HepG2 (cell line): ENCODE measurements around the gene ADPRM. TPM values are rescaled to one million over a fixed set of nuclear protein-coding genes. Genes with fewer than 3 reads are reported as not detected.

ENCODE experiments used
- ATAC-seq: fragments of 200-7000 bp; cut with Tn5 transposase; 3 replicates; pipeline ENCODE4 v1.9.1; 2020; ENCODE audit warnings: mild to moderate bottlenecking, moderate library complexity
- BruUV-seq: library from RNA; stranded (reverse); fragments of 400-500 nt; replicated peaks from 2 replicates; lab custom pipeline; 2021; lab: Mats Ljungman, UMichigan
- CTCF ChIA-PET: fragments of 300-600 bp; formaldehyde crosslinking; extraction: SDS; loops from one replicate; lab custom pipeline; 2021; ENCODE audit warnings: low total read pairs, inconsistent platforms, low intra/inter-chr PET ratio; lab: Yijun Ruan, JAX
- POLR2A ChIA-PET: fragments of 350-600 bp; sonication (Branson Sonifier 250); formaldehyde crosslinking; loops from one replicate; lab custom pipeline; 2020; ENCODE audit warnings: antibody characterized with exemption, inconsistent platforms; lab: Yijun Ruan, JAX
- DNase-seq: peaks from one replicate; pipeline ENCODE4 v3.0.0-alpha.2; 2015; ENCODE audit warnings: low spot score
- FAIRE-seq: peaks from 3 replicates; lab custom pipeline; 2011; peaks lifted over from hg19 to GRCh38; lab: Jason Lieb, UNC
- H2AFZ ChIP-seq: one replicate; pipeline ENCODE4 v1.6.1; 2011; ENCODE audit warnings: low read length, inconsistent platforms
- H3K27ac ChIP-seq: fragments of 300-600 bp; 3 replicates; pipeline ENCODE4 v1.8.0; 2011; ENCODE audit warnings: mixed run types, mild to moderate bottlenecking, mixed read lengths, low read length, inconsistent platforms; ENCODE audit not compliant: insufficient read depth; ENCODE audit errors: extremely low read length
- H3K27me3 ChIP-seq, 2 experiments: fragments of 200-600 bp in 1 of 2; 2 replicates in 1 of 2; 3 replicates in 1 of 2; pipeline versions ENCODE4 v1.6.0 to v1.8.0; 2011; ENCODE audit warnings: low read length in 2 of 2, mild to moderate bottlenecking in 2 of 2, moderate library complexity in 2 of 2, inconsistent platforms in 1 of 2; ENCODE audit not compliant: insufficient read depth in 2 of 2, control insufficient read depth in 1 of 2
- H3K36me3 ChIP-seq, 2 experiments: fragments of 200-600 bp in 1 of 2; replicated peaks in 1 of 2; 2 replicates in 1 of 2; 3 replicates in 1 of 2; pipeline versions ENCODE4 v1.5.1 to v1.8.0; 2011; ENCODE audit warnings: low read length in 2 of 2, inconsistent platforms in 1 of 2; ENCODE audit not compliant: insufficient read depth in 2 of 2, control insufficient read depth in 1 of 2
- H3K4me1 ChIP-seq: 2 replicates; pipeline ENCODE4 v1.5.1; 2012; ENCODE audit warnings: low read length, inconsistent platforms; ENCODE audit not compliant: insufficient read depth
- H3K4me2 ChIP-seq: 2 replicates; pipeline ENCODE4 v1.6.0; 2011; ENCODE audit warnings: low read depth, low read length, inconsistent platforms
- H3K4me3 ChIP-seq, 3 experiments: fragments of 200-600 bp in 1 of 3; sonication (generic), shearing (Covaris generic) in 1 of 3; replicated peaks in 1 of 3; 2 replicates each; pipeline ENCODE4 v1.5.1; 2011 to 2016; ENCODE audit warnings: low read length in 3 of 3, inconsistent platforms in 2 of 3, low read depth in 2 of 3, mild to moderate bottlenecking in 2 of 3, control low read depth in 1 of 3, mixed read lengths in 1 of 3; ENCODE audit not compliant: insufficient read depth in 1 of 3
- H3K79me2 ChIP-seq: one replicate; pipeline ENCODE4 v1.6.1; 2011; ENCODE audit warnings: low read length, inconsistent platforms; ENCODE audit not compliant: insufficient read depth
- H3K9ac ChIP-seq: 2 replicates; pipeline ENCODE4 v1.6.0; 2011; ENCODE audit warnings: mild to moderate bottlenecking, low read depth, low read length, inconsistent platforms; ENCODE audit not compliant: insufficient read depth
- H3K9me3 ChIP-seq: 2 replicates; pipeline ENCODE4 v1.5.1; 2012; ENCODE audit warnings: mild to moderate bottlenecking, low read length
- H4K20me1 ChIP-seq: 2 replicates; pipeline ENCODE4 v1.6.0; 2011; ENCODE audit warnings: inconsistent platforms, mild to moderate bottlenecking, low read length, moderate library complexity; ENCODE audit not compliant: insufficient read depth
- ARID3A ChIP-seq: IDR thresholded peaks from 2 replicates; pipeline ENCODE4 v1.6.1; 2012; ENCODE audit warnings: low read depth, low read length, improper control_type of control experiment
- DMAP1 ChIP-seq: IDR thresholded peaks from 2 replicates; pipeline ENCODE4 v1.6.1; 2016
- IRF2 ChIP-seq: IDR thresholded peaks from 2 replicates; pipeline ENCODE4 v1.6.1; 2018; ENCODE audit warnings: missing genetic modification reagents, missing compliant biosample characterization
- IRX3 ChIP-seq: sonication (generic); formaldehyde crosslinking; IDR thresholded peaks from 2 replicates; pipeline ENCODE4 v1.8.1; 2023; ENCODE audit warnings: mild to moderate bottlenecking, low read depth, missing genetic modification reagents, borderline replicate concordance
- KMT2A ChIP-seq: sonication (generic); formaldehyde crosslinking; IDR thresholded peaks from 2 replicates; pipeline ENCODE4 v1.4.0; 2020; ENCODE audit warnings: missing genetic modification reagents
- MED1 ChIP-seq: sonication (generic); formaldehyde crosslinking; IDR thresholded peaks from 2 replicates; pipeline ENCODE4 v1.4.0; 2020; ENCODE audit warnings: missing genetic modification reagents
- NFKBIZ ChIP-seq: IDR thresholded peaks from 2 replicates; pipeline ENCODE4 v1.6.1; 2018; ENCODE audit warnings: missing genetic modification reagents, missing compliant biosample characterization
- SCMH1 ChIP-seq: sonication (generic); formaldehyde crosslinking; IDR thresholded peaks from 2 replicates; pipeline ENCODE4 v1.9.0; 2021; ENCODE audit warnings: missing genetic modification reagents, mild to moderate bottlenecking, borderline replicate concordance
- SMAD9 ChIP-seq: sonication (generic); formaldehyde crosslinking; IDR thresholded peaks from 2 replicates; pipeline ENCODE4 v1.5.1; 2020; ENCODE audit warnings: mild to moderate bottlenecking, missing genetic modification reagents
- SPEN ChIP-seq: sonication (generic); formaldehyde crosslinking; IDR thresholded peaks from 2 replicates; pipeline ENCODE4 v1.5.1; 2020; ENCODE audit warnings: low read depth, mild to moderate bottlenecking, missing genetic modification reagents
- SUZ12 ChIP-seq: fragments of 150-350 bp; IDR thresholded peaks from 2 replicates; pipeline ENCODE4 v1.6.1; 2014; ENCODE audit warnings: low read depth, low read length
- TAF15 ChIP-seq: fragments of 200-400 bp; formaldehyde crosslinking; IDR thresholded peaks from one replicate; pipeline ENCODE4 v1.6.1; 2018; ENCODE audit warnings: mild to moderate bottlenecking, low read depth, low read length; ENCODE audit not compliant: poor library complexity, severe bottlenecking
- ZKSCAN5 ChIP-seq: sonication (generic); formaldehyde crosslinking; IDR thresholded peaks from 2 replicates; pipeline ENCODE4 v1.5.1; 2020; ENCODE audit warnings: mild to moderate bottlenecking, missing genetic modification reagents
- ZNF256 ChIP-seq: sonication (generic); formaldehyde crosslinking; conservative IDR thresholded peaks from 2 replicates; pipeline ENCODE4 v1.4.0; 2020; ENCODE audit warnings: missing genetic modification reagents
- ZNF33A ChIP-seq: sonication (generic); formaldehyde crosslinking; IDR thresholded peaks from 2 replicates; pipeline ENCODE4 v1.5.1; 2020; ENCODE audit warnings: missing genetic modification reagents, mild to moderate bottlenecking, moderate library complexity, borderline replicate concordance
- ZNF501 ChIP-seq: sonication (generic); formaldehyde crosslinking; IDR thresholded peaks from 2 replicates; pipeline ENCODE4 v1.5.1; 2020; ENCODE audit warnings: mild to moderate bottlenecking, moderate library complexity, missing genetic modification reagents
- ZNF556 ChIP-seq: sonication (generic); formaldehyde crosslinking; IDR thresholded peaks from 2 replicates; pipeline ENCODE4 v1.4.0; 2020; ENCODE audit warnings: mild to moderate bottlenecking, missing genetic modification reagents, borderline replicate concordance
- ZNF577 ChIP-seq: sonication (generic); formaldehyde crosslinking; IDR thresholded peaks from 2 replicates; pipeline ENCODE4 v1.4.0; 2020; ENCODE audit warnings: mild to moderate bottlenecking, low read depth, missing genetic modification reagents, borderline replicate concordance
- ZNF766 ChIP-seq: sonication (generic); formaldehyde crosslinking; IDR thresholded peaks from 2 replicates; pipeline ENCODE4 v1.5.0; 2020; ENCODE audit warnings: missing genetic modification reagents, borderline replicate concordance
- ZNF816 ChIP-seq: sonication (generic); formaldehyde crosslinking; IDR thresholded peaks from 2 replicates; pipeline ENCODE4 v1.8.0; 2022; ENCODE audit warnings: missing genetic modification reagents, mild to moderate bottlenecking, borderline replicate concordance
- WGBS: methylation state at CpG from one replicate; pipeline ENCODE4 v1.1.6; 2017; ENCODE audit warnings: low lambda C conversion rate; 5-methylcytosine and 5-hydroxymethylcytosine counted together
- in situ Hi-C: cut with HindIII; loops from 2 replicates; pipeline ENCODE4 v1.10.0; 2017; ENCODE audit warnings: low pct_unique_long_range_greater_than_20kb; ENCODE audit not compliant: extremely low pct_ligation_motif_present
- intact Hi-C: fragments of 100-400 bp; cut with micrococcal nuclease; formaldehyde crosslinking; loops from one replicate; pipeline ENCODE4 v1.10.0; 2022; ENCODE audit not compliant: unreplicated experiment
- polyA plus RNA-seq, 8 experiments: library from polyadenylated mRNA; depleted of rRNA in 3 of 8; stranded (reverse) in 7 of 8; unstranded in 1 of 8; fragments of >200 nt; fragmentation: Illumina TruSeq in 4 of 8; extraction: Trizol in 4 of 8; gene quantifications; 2 replicates each; pipeline versions ENCODE4 v1.2.1 to v1.2.3, GENCODE V29; 2011 to 2016; ENCODE audit warnings: low read depth in 4 of 8, missing spikeins in 1 of 8, mixed read lengths in 1 of 8; ENCODE audit not compliant: insufficient read depth in 1 of 8
- total RNA-seq, 5 experiments: library from RNA; depleted of rRNA; stranded (reverse); fragments of >200 nt; fragmentation: Illumina TruSeq; extraction: Trizol; gene quantifications; 2 replicates each; pipeline ENCODE4 v1.2.3, GENCODE V29; 2016; ENCODE audit warnings: low read depth in 1 of 5

The ADPRM gene
- total and polyA plus RNA-seq, 2 of the 13 experiments (the other 11 are each of a cell fraction or from before 2014, with no cell fraction given), result 5.6 to 10.8 TPM

GRCh38 chr17:10657879-10658278 lies 39.5 kb upstream of the ADPRM start:
- Histone ChIP-seq H2AFZ (no peak overlapping the region), H3K9ac (no peak overlapping the region), H3K9me3 (no peaks in the 10 kb centered on the region), H3K4me2 (no peak overlapping the region), H3K79me2 (no peaks in the 10 kb centered on the region)
- BruUV-seq, result no TSS peak
- no peak for ATAC-seq
- TF ChIP-seq NFKBIZ (CRISPR knock-in tag), result no peak
- no peak for TF ChIP-seq ZNF766 (CRISPR knock-in tag)
- no peak for TF ChIP-seq ZNF501 (CRISPR knock-in tag)
- no peak for TF ChIP-seq ZNF556 (CRISPR knock-in tag)
- TF ChIP-seq KMT2A, result no peak
- TF ChIP-seq ZNF33A, result no peak
- TF ChIP-seq IRF2 (CRISPR knock-in tag), result no peak
- no peak for TF ChIP-seq TAF15
- no peak for TF ChIP-seq ZNF816
- TF ChIP-seq ZNF256 (CRISPR knock-in tag), result no peak
- no peak for TF ChIP-seq DMAP1 (CRISPR knock-in tag)
- TF ChIP-seq ARID3A, result no peak
- no peak for TF ChIP-seq MED1 (CRISPR knock-in tag)
- TF ChIP-seq ZNF577, result no peak
- no peak for TF ChIP-seq ZKSCAN5
- TF ChIP-seq SMAD9 (CRISPR knock-in tag), result no peak
- TF ChIP-seq SPEN (CRISPR knock-in tag), result no peak
- TF ChIP-seq IRX3 (CRISPR knock-in tag), result no peak
- TF ChIP-seq SUZ12, result no peak
- no peak for TF ChIP-seq SCMH1
- TF ChIP-seq, all 625 proteins: peak for 0
- in situ Hi-C loops, result no loop called here
- H3K4me1 ChIP-seq, result no peaks in the 10 kb centered on the region
- no peak overlapping the region for H3K27ac ChIP-seq
- no peak overlapping the region for H3K4me3 ChIP-seq
- no peaks in the 10 kb centered on the region for H3K27me3 ChIP-seq
- 92% methylated on average over 10 of the region's 10 CpGs for WGBS
- POLR2A ChIA-PET, result no interaction called here
- FAIRE-seq (no peak), DNase-seq (no peak)
- intact Hi-C loops, result no loop called here
- H4K20me1 ChIP-seq, result no peaks in the 10 kb centered on the region
- CTCF ChIA-PET, result no interaction called here
- no peaks in the 10 kb centered on the region; a peak in 2 of 5 replicates for H3K36me3 ChIP-seq
